ENCODE data around the gene TAP1. TPM values are rescaled to one million over a fixed set of nuclear protein-coding genes. Genes with fewer than 3 reads are reported as not detected.

Gene TAP1
- total RNA-seq, 1 donor from 2014 or later, result 19.1 TPM

- ATAC-seq, result no peak
- DNase-seq (ENCODE audit: missing footprints), result no peak
- intact Hi-C loops (cut with DNase I), result loop anchor here (1.0 to 2.0 kb wide), 2 partner anchors 29 to 455 kb away; partner anchors contain the start of gene TAP2
These were observed 14.2 kb upstream of the TAP1 start for GRCh38 chr6:32867554-32868256.

DNA sequence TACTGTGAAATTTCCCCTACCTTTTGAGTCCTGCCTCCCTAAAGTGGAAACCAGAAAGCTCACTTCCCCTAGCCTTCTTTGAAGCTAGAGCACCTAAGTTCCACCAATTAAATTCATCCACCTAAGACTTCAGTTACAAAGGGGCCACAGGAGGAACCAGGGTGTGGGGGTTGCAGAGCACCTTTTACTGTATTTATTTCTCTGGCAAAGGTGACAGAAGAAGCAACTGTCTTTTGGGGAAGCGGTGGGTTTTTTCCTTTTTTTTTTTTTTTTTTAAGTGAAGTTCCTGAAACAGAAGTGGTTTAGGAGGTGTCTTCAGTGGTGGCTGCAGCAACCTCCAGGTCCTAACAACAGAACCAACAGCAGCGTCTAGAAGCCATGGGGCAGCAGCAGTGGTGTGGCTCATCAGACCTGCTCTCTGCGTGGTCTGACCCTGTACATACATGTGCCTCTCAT, 13.5 kb upstream of the TAP1 start:
- no peak for DNase-seq (ENCODE audit: missing footprints)
- no peak for ATAC-seq
- intact Hi-C loops (cut with DNase I), result no loop called here

DNA sequence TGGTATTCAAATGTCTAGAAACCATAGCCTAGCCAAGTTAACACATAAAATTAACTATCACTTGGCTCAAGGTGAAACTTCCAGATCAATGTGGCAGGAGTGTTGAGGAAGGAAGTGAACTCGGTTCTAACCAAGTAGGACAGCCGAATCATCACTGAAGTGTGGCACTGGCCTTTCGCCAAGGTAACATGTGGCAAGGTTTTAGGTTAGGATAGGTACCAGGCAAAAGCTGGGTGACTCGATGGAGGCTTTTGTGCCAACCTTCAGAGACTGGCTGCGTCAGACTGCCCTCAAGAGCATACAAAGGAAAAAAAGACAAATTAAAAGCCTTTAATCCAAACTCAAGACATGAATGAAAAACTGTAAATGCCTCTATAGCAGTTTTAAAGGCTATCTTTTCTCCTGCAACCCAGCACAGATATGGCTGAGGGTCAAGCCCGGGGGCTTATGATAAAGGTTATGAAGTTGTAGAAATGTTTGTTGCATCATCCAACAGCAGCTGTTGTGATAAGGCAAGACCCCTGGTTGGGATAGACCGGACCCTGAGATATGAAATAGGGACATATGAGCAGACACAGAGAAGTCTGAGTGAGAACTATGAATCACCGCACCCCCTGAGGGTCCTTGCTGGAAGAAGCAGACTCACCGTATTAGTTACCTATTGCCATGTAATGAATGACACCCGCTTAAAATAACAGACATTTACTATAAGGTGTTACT, 12.4 kb upstream of the TAP1 start:
- intact Hi-C loops (cut with DNase I), result loop anchor here (2.0 kb wide), 1 partner anchor 39 kb away; no protein-coding TSS in a partner anchor
- ATAC-seq, result no peak

GRCh38 chr6:32862725-32863124, 9.2 kb upstream of the TAP1 start:
- intact Hi-C loops (cut with DNase I), result no loop called here
- ATAC-seq (no peak), DNase-seq (ENCODE audit: missing footprints) (no peak)

More for the DNA sequence above, 12.4 kb upstream of the TAP1 start:
- no peak for DNase-seq (ENCODE audit: missing footprints)

GRCh38 chr6:32860674-32861073, 7.2 kb upstream of the TAP1 start:
- DNase-seq (ENCODE audit: missing footprints) (no peak), ATAC-seq (no peak)
- intact Hi-C loops (cut with DNase I), result no loop called here

DNA sequence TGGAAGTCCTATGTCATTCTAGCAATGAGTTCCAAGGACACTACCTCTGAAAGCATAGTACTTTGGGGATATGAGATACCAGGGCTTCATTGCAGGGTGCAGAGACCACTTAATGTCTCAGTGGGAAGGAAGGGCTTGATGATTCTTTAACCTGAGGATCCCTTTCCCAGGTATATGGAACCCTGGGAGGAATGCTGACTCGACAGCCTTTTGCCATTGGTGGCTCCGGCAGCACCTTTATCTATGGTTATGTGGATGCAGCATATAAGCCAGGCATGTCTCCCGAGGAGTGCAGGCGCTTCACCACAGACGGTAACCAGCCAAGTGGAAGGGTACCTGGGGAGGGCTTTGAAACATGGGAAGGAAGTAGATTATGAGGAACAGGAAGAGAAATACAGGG, 4.7 kb upstream of the TAP1 start:
- intact Hi-C loops (cut with DNase I), result no loop called here
- ATAC-seq (no peak), DNase-seq (ENCODE audit: missing footprints) (no peak)

DNA sequence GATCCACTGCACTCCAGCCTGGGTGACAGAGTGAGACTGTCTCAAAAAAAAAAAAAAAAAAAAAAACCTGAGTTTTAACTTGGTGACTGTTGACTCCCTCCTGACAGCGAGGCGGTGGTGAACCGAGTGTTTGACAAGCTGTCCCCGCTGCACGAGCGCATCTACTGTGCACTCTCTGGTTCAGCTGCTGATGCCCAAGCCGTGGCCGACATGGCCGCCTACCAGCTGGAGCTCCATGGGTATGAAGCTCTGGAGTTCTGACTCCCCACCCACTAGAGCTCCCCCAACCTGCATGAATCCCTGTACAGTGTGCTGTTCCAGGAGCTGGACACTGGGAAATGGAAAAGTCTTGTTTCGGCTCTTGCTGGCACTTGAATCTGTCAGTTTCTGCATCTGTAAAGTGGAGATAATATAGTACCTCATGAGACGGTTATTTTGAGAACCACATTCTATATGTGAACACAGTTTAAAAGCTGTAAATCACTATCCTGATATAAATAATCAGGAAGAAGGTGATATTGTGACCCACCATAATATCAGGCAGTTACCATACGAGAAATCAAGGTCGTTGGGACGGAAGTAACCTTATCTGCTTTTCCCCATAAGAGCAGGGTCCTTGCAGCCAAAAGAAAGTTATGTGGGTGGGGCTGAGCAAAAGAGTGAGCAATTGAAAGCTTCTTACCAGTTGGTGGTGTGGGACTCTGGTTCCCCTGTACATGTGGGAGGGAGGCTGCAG, 3.8 kb upstream of the TAP1 start:
- intact Hi-C loops (cut with DNase I), result no loop called here
- ATAC-seq (no peak), DNase-seq (ENCODE audit: missing footprints) (peak; percentile 49)

GRCh38 chr6:32855467-32856174, 2.1 kb upstream of the TAP1 start:
- DNase-seq (ENCODE audit: missing footprints) (no peak), ATAC-seq (no peak)
- intact Hi-C loops (cut with DNase I), result no loop called here

DNA sequence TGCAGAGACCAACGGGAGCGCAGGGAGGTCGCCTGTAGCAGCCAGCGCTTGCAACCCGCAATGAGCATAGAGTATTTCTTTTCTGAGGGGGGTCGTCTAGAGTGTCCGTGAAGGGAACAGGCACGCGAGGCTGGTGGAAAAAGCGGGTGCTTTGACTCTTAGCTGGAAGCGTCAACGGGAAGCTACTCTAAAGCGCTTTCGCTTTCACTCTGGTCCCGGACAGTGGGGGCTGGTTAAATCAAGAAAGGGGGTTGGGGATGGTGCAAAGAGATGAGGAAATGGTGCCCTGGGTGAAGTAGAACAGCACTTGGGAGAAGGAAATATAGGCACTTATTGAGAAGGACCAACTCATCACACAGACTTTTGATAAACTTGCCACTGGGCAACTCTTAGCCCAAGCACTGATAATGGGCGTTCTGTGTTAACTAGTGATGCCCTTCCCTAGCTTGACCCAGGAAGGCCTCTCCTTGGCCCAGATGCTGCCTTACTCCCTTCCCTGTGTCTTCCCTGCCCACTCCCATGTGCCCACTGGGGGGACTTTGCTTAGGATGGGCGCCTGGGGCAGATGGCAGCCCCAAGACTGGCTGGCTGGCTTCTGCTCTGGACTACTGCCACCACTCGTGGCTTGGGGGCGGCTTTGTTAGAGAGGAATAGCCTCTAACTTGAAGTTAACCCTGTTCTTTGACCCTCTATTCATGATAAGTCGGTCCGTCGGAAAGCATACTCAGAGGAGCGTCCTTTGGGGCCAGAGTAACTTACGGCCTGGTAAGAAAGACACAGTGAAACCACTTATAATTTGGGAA, 1.1 kb upstream of the TAP1 start:
- DNase-seq (ENCODE audit: missing footprints) (peak; percentile 69), ATAC-seq (peak; percentile 23)
- intact Hi-C loops (cut with DNase I), result loop anchor here (1.0 kb wide), 1 partner anchor 16 kb away; the partner anchor contains the start of gene TAP2

- ATAC-seq (peak; percentile 26), DNase-seq (ENCODE audit: missing footprints) (peak; percentile 79)
- intact Hi-C loops (cut with DNase I), result no loop called here
These were observed 512 bp downstream of the TAP1 start for GRCh38 chr6:32852844-32853540.

- intact Hi-C loops (cut with DNase I), result no loop called here
- peak; percentile 65 for DNase-seq (ENCODE audit: missing footprints)
- ATAC-seq, result no peak
These were observed 1.3 kb downstream of the TAP1 start for GRCh38 chr6:32852018-32852843.

DNA sequence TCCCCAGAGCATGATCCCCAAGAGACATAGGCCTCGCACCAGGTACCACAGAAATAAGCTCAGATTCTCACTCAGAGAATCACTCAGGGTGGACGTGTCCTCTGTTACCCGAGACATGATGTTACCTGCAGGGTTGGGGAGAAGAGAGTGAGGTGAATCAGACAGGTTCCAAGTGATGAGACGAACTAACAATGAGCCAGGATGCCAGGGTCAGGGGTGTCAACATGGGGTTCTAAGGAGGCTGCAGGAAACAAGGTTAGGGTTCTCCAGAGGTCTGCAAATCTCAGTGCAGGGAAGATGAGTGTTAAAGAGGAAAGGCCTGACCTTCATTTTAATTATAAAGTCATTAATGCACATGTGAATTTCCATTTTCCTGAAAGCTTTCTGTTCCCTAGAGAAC, 2.5 kb downstream of the TAP1 start:
- DNase-seq (ENCODE audit: missing footprints), result no peak
- no peak for ATAC-seq
- intact Hi-C loops (cut with DNase I), result no loop called here

DNA sequence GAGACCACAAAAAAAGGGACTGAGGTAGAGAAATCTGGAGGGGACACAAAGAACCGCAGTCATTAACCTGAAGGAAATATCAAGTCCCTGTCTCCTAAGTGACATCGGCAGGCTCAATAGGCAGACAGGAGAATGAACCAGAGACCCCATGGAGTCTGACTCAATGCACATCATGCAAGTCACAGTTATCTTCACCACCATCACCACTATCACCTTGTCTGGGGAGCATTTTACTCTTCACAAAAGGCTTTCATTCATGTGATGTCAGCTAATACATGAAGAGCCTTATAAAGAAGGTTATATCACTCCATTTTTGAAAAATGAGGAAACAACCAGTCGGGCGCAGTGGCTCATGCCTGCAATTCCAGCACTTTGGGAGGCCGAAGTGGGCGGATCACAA, 4.4 kb downstream of the TAP1 start:
- intact Hi-C loops (cut with DNase I), result no loop called here
- ATAC-seq, result no peak
- DNase-seq (ENCODE audit: missing footprints), result peak; percentile 54

GRCh38 chr6:32847795-32848194, 5.7 kb downstream of the TAP1 start:
- intact Hi-C loops (cut with DNase I), result no loop called here
- ATAC-seq, result no peak
- no peak for DNase-seq (ENCODE audit: missing footprints)

- no peak for ATAC-seq
- intact Hi-C loops (cut with DNase I), result no loop called here
- DNase-seq (ENCODE audit: missing footprints), result no peak
These were observed 6.5 kb downstream of the TAP1 start for GRCh38 chr6:32847004-32847403.

GRCh38 chr6:32845384-32845884, 8.1 kb downstream of the TAP1 start:
- ATAC-seq (no peak), DNase-seq (ENCODE audit: missing footprints) (no peak)
- intact Hi-C loops (cut with DNase I), result no loop called here

All from Right ventricle myocardium inferior (tissue), 1 donor.